HepG2 (cell line): ENCODE measurements around the gene CUL7. TPM values are rescaled to one million over a fixed set of nuclear protein-coding genes. Genes with fewer than 3 reads are reported as not detected.

Experiments used
- FOSL2 ChIP-seq: sonication (generic); formaldehyde crosslinking; IDR thresholded peaks from 2 replicates; pipeline ENCODE4 v1.4.0; 2020; ENCODE audit warnings: missing genetic modification reagents
- FOXJ3 ChIP-seq: sonication (generic); formaldehyde crosslinking; IDR thresholded peaks from 2 replicates; pipeline ENCODE4 v1.4.0; 2020; ENCODE audit warnings: missing genetic modification reagents, mild to moderate bottlenecking, borderline replicate concordance
- GABPA ChIP-seq, 2 experiments: IDR thresholded peaks; 2 replicates each; pipeline ENCODE4 v1.6.1; 2011 to 2016; ENCODE audit warnings: low read depth in 2 of 2, low read length in 1 of 2, missing biosample characterization in 1 of 2, missing genetic modification characterization in 1 of 2
- GMEB2 ChIP-seq: IDR thresholded peaks from 2 replicates; pipeline ENCODE4 v1.6.1; 2016; ENCODE audit warnings: missing biosample characterization, missing genetic modification reagents, low read depth
- MBNL3 ChIP-seq: fragments of 250-450 bp; sonication (Bioruptor Pico); conservative IDR thresholded peaks from 2 replicates; pipeline ENCODE4 v1.8.0; 2022; ENCODE audit warnings: mild to moderate bottlenecking, inconsistent platforms
- MTF1 ChIP-seq: sonication (generic); formaldehyde crosslinking; IDR thresholded peaks from 2 replicates; pipeline ENCODE4 v1.5.0; 2020; ENCODE audit warnings: missing genetic modification reagents
- NBN ChIP-seq: fragments of 450-650 bp; conservative IDR thresholded peaks from 2 replicates; pipeline ENCODE4 v1.6.1; 2017
- PHF5A ChIP-seq: IDR thresholded peaks from one replicate; pipeline ENCODE4 v1.6.1; 2018; ENCODE audit warnings: low read depth, missing genetic modification reagents; ENCODE audit not compliant: unreplicated experiment
- RFXANK ChIP-seq: IDR thresholded peaks from 2 replicates; pipeline ENCODE4 v1.6.1; 2016
- SALL2 ChIP-seq: sonication (generic); formaldehyde crosslinking; IDR thresholded peaks from 2 replicates; pipeline ENCODE4 v1.8.1; 2023; ENCODE audit warnings: mild to moderate bottlenecking, missing genetic modification reagents, inconsistent platforms
- ZFP82 ChIP-seq: sonication (generic); formaldehyde crosslinking; IDR thresholded peaks from 2 replicates; pipeline ENCODE4 v1.5.1; 2020; ENCODE audit warnings: mild to moderate bottlenecking, missing genetic modification reagents, borderline replicate concordance
- ZNF282 ChIP-seq: fragments of 450-650 bp; IDR thresholded peaks from 2 replicates; pipeline ENCODE4 v1.6.1; 2018; ENCODE audit not compliant: partially characterized antibody
- ZNF33B ChIP-seq: sonication (generic); formaldehyde crosslinking; IDR thresholded peaks from 2 replicates; pipeline ENCODE4 v1.5.1; 2020; ENCODE audit warnings: mild to moderate bottlenecking, missing genetic modification reagents
- ZNF441 ChIP-seq: sonication (generic); formaldehyde crosslinking; IDR thresholded peaks from 2 replicates; pipeline ENCODE4 v1.7.0; 2021; ENCODE audit warnings: missing genetic modification reagents, borderline replicate concordance
- ZNF761 ChIP-seq: sonication (generic); formaldehyde crosslinking; conservative IDR thresholded peaks from 2 replicates; pipeline ENCODE4 v1.4.0; 2020; ENCODE audit warnings: mild to moderate bottlenecking, missing genetic modification reagents
- ZNF839 ChIP-seq: sonication (generic); formaldehyde crosslinking; IDR thresholded peaks from 2 replicates; pipeline ENCODE4 v1.4.0; 2020; ENCODE audit warnings: missing genetic modification reagents, mild to moderate bottlenecking, borderline replicate concordance
- ZNF841 ChIP-seq: sonication (generic); formaldehyde crosslinking; IDR thresholded peaks from 2 replicates; pipeline ENCODE4 v1.8.1; 2023; ENCODE audit warnings: missing genetic modification reagents, borderline replicate concordance
- polyA plus RNA-seq, 8 experiments: library from polyadenylated mRNA; depleted of rRNA in 3 of 8; stranded (reverse) in 7 of 8; unstranded in 1 of 8; fragments of >200 nt; fragmentation: Illumina TruSeq in 4 of 8; extraction: Trizol in 4 of 8; gene quantifications; 2 replicates each; pipeline versions ENCODE4 v1.2.1 to v1.2.3, GENCODE V29; 2011 to 2016; ENCODE audit warnings: low read depth in 4 of 8, missing spikeins in 1 of 8, mixed read lengths in 1 of 8; ENCODE audit not compliant: insufficient read depth in 1 of 8
- total RNA-seq, 5 experiments: library from RNA; depleted of rRNA; stranded (reverse); fragments of >200 nt; fragmentation: Illumina TruSeq; extraction: Trizol; gene quantifications; 2 replicates each; pipeline ENCODE4 v1.2.3, GENCODE V29; 2016; ENCODE audit warnings: low read depth in 1 of 5
- TF ChIP-seq, protein P1 (sequence below): sonication (generic); formaldehyde crosslinking; conservative IDR thresholded peaks from 2 replicates; pipeline ENCODE4 v1.4.0; 2020; ENCODE audit warnings: missing genetic modification reagents
- TF ChIP-seq, protein P2 (sequence below): sonication (generic); formaldehyde crosslinking; IDR thresholded peaks from 2 replicates; pipeline ENCODE4 v1.5.1; 2020; ENCODE audit warnings: missing genetic modification reagents, mild to moderate bottlenecking, borderline replicate concordance
- TF ChIP-seq, protein P3 (sequence below): sonication (generic); formaldehyde crosslinking; IDR thresholded peaks from 2 replicates; pipeline ENCODE4 v1.5.1; 2020; ENCODE audit warnings: missing genetic modification reagents, mild to moderate bottlenecking, borderline replicate concordance
- TF ChIP-seq, protein P4 (sequence below): sonication (generic); formaldehyde crosslinking; conservative IDR thresholded peaks from 2 replicates; pipeline ENCODE4 v1.8.0; 2022; ENCODE audit warnings: low read depth, missing genetic modification reagents

The CUL7 gene
- total and polyA plus RNA-seq, 2 of the 13 experiments (the other 11 are each of a cell fraction or from before 2014, with no cell fraction given), result 32.0 to 60.7 TPM

DNA sequence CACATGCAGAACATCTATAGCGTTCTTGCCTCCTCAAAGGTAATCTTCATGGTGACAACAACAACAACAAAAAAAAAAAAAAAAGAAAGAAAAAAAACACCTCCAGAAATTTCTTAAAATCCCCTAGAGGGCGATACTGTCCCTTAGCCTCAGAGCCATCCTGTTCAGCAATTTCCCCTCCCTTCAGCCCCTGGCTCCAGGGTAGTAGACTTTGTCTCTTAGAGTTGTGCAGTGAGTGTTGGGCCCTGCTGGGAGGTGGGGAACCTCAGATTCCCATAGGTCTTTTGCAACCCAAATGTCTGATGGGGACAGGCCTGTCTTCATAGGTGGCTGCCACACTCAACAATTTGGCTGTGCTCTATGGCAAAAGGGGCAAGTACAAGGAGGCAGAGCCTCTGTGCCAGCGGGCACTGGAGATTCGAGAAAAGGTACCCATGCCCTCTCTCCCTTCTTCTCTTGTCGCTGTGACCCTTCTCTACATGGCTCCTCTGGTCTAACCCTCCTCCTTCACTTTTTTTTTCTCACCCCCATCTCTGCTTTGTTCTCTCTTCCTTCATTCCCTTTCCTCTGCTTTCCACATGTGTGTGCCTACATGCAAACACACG lies 16.5 kb upstream of the CUL7 start (continued):
- TF ChIP-seq, protein P1, sequence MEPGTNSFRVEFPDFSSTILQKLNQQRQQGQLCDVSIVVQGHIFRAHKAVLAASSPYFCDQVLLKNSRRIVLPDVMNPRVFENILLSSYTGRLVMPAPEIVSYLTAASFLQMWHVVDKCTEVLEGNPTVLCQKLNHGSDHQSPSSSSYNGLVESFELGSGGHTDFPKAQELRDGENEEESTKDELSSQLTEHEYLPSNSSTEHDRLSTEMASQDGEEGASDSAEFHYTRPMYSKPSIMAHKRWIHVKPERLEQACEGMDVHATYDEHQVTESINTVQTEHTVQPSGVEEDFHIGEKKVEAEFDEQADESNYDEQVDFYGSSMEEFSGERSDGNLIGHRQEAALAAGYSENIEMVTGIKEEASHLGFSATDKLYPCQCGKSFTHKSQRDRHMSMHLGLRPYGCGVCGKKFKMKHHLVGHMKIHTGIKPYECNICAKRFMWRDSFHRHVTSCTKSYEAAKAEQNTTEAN (CRISPR knock-in tag), result no peak
- TF ChIP-seq, protein P2, sequence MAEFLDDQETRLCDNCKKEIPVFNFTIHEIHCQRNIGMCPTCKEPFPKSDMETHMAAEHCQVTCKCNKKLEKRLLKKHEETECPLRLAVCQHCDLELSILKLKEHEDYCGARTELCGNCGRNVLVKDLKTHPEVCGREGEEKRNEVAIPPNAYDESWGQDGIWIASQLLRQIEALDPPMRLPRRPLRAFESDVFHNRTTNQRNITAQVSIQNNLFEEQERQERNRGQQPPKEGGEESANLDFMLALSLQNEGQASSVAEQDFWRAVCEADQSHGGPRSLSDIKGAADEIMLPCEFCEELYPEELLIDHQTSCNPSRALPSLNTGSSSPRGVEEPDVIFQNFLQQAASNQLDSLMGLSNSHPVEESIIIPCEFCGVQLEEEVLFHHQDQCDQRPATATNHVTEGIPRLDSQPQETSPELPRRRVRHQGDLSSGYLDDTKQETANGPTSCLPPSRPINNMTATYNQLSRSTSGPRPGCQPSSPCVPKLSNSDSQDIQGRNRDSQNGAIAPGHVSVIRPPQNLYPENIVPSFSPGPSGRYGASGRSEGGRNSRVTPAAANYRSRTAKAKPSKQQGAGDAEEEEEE (CRISPR knock-in tag), result no peak
- no peak for TF ChIP-seq GMEB2
- TF ChIP-seq NBN, result no peak
- TF ChIP-seq MBNL3, result no peak
- no peak for TF ChIP-seq ZNF33B (CRISPR knock-in tag)
- TF ChIP-seq ZNF841 (CRISPR knock-in tag), result no peak
- TF ChIP-seq ZNF441 (CRISPR knock-in tag), result no peak
- TF ChIP-seq ZFP82, result no peak
- peak; percentile 59; the same call in 1 of the 2 replicates for TF ChIP-seq ZNF839 (CRISPR knock-in tag)
- TF ChIP-seq RFXANK (CRISPR knock-in tag), result no peak
- TF ChIP-seq, protein P3, sequence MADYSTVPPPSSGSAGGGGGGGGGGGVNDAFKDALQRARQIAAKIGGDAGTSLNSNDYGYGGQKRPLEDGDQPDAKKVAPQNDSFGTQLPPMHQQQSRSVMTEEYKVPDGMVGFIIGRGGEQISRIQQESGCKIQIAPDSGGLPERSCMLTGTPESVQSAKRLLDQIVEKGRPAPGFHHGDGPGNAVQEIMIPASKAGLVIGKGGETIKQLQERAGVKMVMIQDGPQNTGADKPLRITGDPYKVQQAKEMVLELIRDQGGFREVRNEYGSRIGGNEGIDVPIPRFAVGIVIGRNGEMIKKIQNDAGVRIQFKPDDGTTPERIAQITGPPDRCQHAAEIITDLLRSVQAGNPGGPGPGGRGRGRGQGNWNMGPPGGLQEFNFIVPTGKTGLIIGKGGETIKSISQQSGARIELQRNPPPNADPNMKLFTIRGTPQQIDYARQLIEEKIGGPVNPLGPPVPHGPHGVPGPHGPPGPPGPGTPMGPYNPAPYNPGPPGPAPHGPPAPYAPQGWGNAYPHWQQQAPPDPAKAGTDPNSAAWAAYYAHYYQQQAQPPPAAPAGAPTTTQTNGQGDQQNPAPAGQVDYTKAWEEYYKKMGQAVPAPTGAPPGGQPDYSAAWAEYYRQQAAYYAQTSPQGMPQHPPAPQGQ, result no peak
- no peak for TF ChIP-seq GABPA (IDR thresholded peaks at IDR 0.05; ENCODE audit: low read depth, low read length)
- no peak for TF ChIP-seq GABPA (CRISPR knock-in tag; IDR thresholded peaks at IDR 0.05; ENCODE audit: low read depth)
- no peak for TF ChIP-seq FOSL2 (CRISPR knock-in tag)
- TF ChIP-seq, protein P4, sequence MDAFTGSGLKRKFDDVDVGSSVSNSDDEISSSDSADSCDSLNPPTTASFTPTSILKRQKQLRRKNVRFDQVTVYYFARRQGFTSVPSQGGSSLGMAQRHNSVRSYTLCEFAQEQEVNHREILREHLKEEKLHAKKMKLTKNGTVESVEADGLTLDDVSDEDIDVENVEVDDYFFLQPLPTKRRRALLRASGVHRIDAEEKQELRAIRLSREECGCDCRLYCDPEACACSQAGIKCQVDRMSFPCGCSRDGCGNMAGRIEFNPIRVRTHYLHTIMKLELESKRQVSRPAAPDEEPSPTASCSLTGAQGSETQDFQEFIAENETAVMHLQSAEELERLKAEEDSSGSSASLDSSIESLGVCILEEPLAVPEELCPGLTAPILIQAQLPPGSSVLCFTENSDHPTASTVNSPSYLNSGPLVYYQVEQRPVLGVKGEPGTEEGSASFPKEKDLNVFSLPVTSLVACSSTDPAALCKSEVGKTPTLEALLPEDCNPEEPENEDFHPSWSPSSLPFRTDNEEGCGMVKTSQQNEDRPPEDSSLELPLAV (CRISPR knock-in tag), result no peak
- TF ChIP-seq PHF5A (CRISPR knock-in tag), result no peak
- no peak for TF ChIP-seq ZNF761 (CRISPR knock-in tag)
- no peak for TF ChIP-seq MTF1 (CRISPR knock-in tag)
- no peak for TF ChIP-seq SALL2 (CRISPR knock-in tag)
- TF ChIP-seq FOXJ3 (CRISPR knock-in tag), result no peak
- TF ChIP-seq ZNF282, result no peak
